GM12801 (cell line): ENCODE results near the gene PDE4B.

Experiments used
- TF ChIP-seq, protein P1 (sequence below): IDR thresholded peaks from one replicate; pipeline ENCODE4 v1.5.1; 2011; ENCODE audit warnings: control low read depth; ENCODE audit not compliant: insufficient read length; ENCODE audit errors: extremely low read depth

Gene PDE4B

DNA sequence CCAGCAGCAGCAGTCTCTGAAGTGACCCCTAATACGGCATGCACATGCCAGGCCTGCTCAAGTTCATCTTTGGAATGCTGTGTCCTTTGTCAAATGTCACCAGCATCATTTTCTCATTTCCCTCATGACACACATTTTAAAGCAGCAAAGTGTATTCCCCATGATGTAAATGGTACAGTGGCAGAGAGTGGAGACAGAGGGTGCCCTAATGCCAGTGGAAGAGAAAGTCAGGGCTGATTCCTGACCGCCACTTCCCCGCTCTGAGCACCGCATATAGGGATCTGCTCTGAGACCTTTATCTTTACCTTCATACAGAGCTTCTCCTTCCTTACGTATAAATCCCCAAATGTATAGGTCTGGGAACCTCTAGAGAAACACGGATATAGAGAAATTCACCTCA lies 518.9 kb downstream of the PDE4B start:
- TF ChIP-seq, protein P1, sequence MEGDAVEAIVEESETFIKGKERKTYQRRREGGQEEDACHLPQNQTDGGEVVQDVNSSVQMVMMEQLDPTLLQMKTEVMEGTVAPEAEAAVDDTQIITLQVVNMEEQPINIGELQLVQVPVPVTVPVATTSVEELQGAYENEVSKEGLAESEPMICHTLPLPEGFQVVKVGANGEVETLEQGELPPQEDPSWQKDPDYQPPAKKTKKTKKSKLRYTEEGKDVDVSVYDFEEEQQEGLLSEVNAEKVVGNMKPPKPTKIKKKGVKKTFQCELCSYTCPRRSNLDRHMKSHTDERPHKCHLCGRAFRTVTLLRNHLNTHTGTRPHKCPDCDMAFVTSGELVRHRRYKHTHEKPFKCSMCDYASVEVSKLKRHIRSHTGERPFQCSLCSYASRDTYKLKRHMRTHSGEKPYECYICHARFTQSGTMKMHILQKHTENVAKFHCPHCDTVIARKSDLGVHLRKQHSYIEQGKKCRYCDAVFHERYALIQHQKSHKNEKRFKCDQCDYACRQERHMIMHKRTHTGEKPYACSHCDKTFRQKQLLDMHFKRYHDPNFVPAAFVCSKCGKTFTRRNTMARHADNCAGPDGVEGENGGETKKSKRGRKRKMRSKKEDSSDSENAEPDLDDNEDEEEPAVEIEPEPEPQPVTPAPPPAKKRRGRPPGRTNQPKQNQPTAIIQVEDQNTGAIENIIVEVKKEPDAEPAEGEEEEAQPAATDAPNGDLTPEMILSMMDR, result no peak

DNA sequence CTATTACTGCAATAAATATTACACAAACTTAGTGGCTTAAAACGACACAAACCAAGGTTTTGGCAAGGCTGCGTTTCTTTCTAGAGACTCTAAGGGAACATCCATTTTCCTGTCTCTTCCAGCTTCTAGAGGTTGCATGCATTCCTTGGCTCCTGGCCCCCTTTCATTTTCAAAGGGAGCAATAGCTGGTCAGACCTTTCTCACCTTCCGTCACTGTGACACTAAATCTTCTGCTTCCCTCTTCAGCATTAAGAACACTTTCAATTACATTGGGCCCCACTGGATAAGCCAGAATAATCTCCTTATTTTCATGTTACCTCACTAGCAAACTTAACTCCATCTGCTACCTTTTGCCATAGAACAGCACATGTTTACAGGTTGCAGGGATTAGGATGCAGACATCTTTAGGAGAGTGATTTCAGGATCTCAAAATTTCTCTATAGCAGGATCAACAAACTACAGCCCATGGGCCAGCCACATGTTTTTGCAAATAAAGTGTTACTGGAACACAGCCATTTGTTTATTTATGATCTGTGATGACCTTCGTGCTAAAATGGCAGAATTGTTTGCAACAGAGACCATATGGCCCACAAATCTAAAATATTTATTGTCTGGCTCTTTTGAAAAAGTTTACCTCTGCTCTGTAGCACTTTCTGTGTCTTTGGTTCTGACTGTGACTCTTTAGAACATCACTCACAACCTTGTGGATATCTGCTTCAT lies 519.7 kb downstream of the PDE4B start:
- TF ChIP-seq, protein P1, result no peak

DNA sequence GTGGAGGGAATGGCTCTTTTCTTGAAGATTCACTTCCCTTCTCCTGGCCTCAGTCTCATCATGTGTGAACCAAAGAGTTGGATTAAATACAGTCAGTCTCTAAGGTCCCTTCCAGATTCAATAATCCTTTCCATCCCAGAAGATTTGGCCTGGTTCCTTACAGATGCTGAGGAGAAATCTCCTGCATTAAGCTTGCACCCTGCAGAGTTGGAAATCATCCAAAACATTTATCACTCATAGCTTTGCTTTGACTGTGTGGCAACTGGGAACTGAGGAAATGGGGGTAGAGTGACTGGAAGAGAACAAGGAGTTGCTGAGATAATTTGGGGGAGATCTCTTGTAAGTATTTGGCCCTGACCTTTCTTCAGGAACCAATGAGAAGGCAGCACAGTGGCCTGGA lies 520.7 kb downstream of the PDE4B start:
- TF ChIP-seq, protein P1, result no peak

DNA sequence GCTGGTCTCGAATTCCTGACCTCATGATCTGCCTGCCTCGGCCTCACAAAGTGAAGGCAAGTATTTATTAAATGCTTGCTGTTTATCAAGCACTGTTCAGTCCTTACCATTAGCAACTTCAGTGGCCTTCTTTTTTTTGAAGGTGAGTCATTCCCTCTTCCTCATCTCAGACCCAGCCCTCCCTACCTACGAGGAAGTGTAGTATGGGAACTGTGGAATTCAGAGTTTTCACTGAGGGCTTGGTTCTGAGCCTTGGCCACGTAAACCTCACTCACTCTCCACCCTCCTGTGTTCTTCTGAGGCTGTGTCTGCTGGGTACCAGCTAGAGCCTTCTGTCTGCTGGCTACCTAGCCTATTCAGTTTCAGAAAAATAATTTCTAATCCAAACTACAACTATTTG lies 523.0 kb downstream of the PDE4B start:
- TF ChIP-seq, protein P1, result no peak

DNA sequence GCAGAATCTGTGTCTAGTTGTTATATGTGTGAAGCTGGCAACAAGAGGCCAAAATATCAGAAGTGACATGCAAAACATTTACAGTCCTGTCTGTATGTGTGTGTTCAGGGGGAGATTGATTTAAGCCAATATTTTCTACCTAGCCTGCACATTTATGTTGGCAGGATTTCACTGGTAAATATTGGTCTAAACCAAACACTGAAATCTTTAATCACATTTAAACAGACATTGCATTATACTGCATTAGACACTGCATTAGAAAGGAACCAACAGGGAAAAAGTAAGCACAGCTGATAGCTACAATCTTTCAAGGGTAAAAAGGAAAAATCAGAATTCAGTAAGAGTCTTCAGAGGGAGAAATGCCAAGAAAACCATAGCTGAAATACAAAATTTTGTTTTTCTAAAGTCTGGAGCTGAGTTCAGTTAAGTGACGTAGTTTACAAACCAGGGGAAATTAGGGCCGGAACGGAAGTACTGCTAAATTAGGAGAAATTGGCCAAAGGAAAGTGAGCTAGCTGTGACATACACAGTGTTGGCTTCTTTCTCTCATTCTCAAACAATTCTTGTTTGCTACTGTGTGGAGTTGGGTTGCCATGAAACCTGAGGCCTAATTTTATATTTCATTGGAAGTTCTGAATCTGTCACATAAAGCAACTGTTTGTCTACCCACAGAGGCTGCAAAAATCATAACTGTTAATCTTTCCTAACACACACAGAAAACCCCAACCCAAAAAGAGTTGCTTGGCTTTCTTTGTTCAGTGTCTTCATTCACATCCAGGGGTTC lies 524.0 kb downstream of the PDE4B start:
- TF ChIP-seq, protein P1, result no peak

DNA sequence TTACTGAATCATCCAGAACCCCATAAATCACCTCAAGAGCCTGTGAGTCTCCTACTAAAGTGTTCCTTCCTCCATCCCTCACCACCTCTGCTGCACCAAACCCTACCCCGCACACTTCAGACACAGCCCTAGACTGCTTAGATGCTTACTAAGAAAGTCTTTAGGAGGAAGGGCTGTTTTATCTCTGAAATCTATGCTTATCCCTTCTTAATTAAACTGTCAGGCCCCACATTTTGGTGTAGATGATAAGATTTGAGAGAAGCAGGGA lies 524.5 kb downstream of the PDE4B start:
- TF ChIP-seq, protein P1, result no peak

DNA sequence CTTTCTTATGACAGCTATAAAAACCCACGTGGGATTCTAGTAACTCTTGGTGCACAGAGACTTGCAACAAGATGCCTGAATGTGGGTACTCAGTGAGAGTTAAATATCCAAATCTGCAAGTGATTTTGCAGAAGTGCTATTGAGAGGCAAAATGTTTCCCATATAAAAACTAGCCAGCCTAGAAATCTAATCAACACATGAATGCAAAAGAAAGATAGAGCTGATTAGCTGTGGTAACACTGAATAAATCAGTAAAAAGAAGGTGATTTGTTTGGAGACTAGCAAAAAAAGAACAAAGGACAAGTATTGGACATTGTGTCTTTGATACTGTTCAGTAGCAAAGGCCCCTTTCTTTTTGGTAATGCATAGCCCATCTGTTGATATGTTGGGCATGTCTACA lies 527.5 kb downstream of the PDE4B start:
- TF ChIP-seq, protein P1, result no peak
